Right atrium auricular region (tissue), 2 donors: Measurements from ENCODE around the gene PKP2. TPM values are rescaled to one million over a fixed set of nuclear protein-coding genes. Genes with fewer than 3 reads are reported as not detected.

Experiments used
- DNase-seq: peaks from one replicate; pipeline ENCODE4 v3.0.0-alpha.2; 2019; ENCODE audit warnings: low spot score
- H3K27ac ChIP-seq, 2 donors: fragments of 200-600 bp; sonication (generic); 1 replicate in 1 of 2; 2 replicates in 1 of 2; pipeline ENCODE4 v1.5.1; 2016 to 2019
- H3K27me3 ChIP-seq, 2 donors: fragments of 200-600 bp; sonication (generic); one replicate each; pipeline versions ENCODE4 v1.5.1 to v1.6.0; 2017 to 2019
- H3K36me3 ChIP-seq: fragments of 200-600 bp; sonication (generic); one replicate; pipeline ENCODE4 v1.5.1; 2016
- H3K4me1 ChIP-seq, 2 donors: fragments of 200-600 bp; sonication (generic); one replicate each; pipeline versions ENCODE4 v1.5.1 to v1.6.0; 2017 to 2019
- H3K4me3 ChIP-seq, 2 donors: fragments of 200-600 bp; sonication (generic); 1 replicate in 1 of 2; 2 replicates in 1 of 2; pipeline ENCODE4 v1.5.1; 2017 to 2019; ENCODE audit warnings: mild to moderate bottlenecking in 1 of 2, moderate library complexity in 1 of 2
- H3K9me3 ChIP-seq, 2 donors: fragments of 200-600 bp; sonication (generic); one replicate each; pipeline ENCODE4 v1.5.1; 2019
- CTCF ChIP-seq, 2 donors: fragments of 200-600 bp; sonication (generic); IDR thresholded peaks; one replicate each; pipeline ENCODE4 v1.5.1; 2019; ENCODE audit warnings: antibody characterized with exemption in 2 of 2
- total RNA-seq, 2 donors: library from RNA; depleted of rRNA; stranded (reverse); fragments of >200 nt; gene quantifications; one replicate each; pipeline ENCODE4 v1.1.0, GENCODE V29; 2016

Gene PKP2
- 100 to 1,000 TPM; 195 to 271 TPM for total RNA-seq

GRCh38 chr12:32896432-32897280 is at the start of gene PKP2:
Gene PKP2 (minus strand): TSS chr12:32896777. CDS start chr12:32896731, 46 bp downstream.
- H3K4me3 ChIP-seq = peak within 1 kb of the TSS; percentile 72 to 85
- H3K36me3 ChIP-seq = no peaks in the 10 kb centered on the region
- H3K9me3 ChIP-seq = no peaks in the 10 kb centered on the region
- TF ChIP-seq CTCF (IDR thresholded peaks at IDR 0.05) = no peak
- H3K27ac ChIP-seq = peak within 1 kb of the TSS; percentile 78 to 79
- H3K4me1 ChIP-seq = peaks cover 0 to 19% of the 10 kb centered on the region in 2 donors
- H3K27me3 ChIP-seq = no peaks in the 10 kb centered on the region
- no peak for DNase-seq

DNA sequence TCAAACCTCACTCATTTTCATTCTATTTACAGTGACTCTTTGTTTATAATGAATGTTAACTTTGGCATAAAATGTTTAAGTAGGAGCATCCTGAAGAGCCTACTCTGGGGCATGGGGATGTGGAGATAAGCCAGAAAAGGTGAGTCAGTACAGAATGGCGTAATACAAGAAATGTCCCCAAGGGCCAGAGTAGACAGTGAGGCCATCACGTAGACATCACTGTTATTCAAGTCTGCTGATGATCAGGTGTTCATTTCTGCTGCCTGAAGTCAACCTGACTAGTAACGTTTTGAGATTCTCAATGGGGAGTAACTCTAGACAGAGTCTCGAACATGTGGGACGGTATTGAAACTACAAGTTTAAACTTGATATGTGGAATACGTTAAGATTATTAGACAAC is 47.6 kb upstream of the PKP2 start:
- no peaks in the 10 kb centered on the region for H3K36me3 ChIP-seq
- no peak overlapping the region for H3K4me3 ChIP-seq
- H3K4me1 ChIP-seq = no peaks in the 10 kb centered on the region
- TF ChIP-seq CTCF (IDR thresholded peaks at IDR 0.05) = no peak
- no peaks in the 10 kb centered on the region for H3K9me3 ChIP-seq
- DNase-seq = no peak
- H3K27me3 ChIP-seq = no peaks in the 10 kb centered on the region
- no peak overlapping the region for H3K27ac ChIP-seq

DNA sequence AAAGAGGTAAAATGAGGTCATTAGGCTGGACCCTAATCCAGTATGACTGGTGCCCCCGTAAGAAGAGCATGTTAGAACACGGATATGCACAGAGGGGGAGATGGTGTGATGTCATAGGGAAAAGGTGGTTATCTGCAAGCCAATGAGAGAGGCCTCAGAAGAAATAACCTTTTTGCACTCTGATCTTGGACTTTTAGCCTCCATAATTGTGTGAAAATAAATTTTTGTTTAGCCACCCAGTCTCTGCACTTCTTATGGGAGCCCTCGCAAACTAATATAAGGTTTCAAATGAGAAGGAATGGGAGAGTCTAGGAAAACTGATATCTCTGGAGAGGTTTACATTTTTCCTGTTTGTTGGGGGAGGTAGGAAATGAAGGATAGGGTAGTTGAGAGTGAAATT is 43.2 kb upstream of the PKP2 start:
- H3K27ac ChIP-seq = no peak overlapping the region
- TF ChIP-seq CTCF (IDR thresholded peaks at IDR 0.05) = no peak
- H3K27me3 ChIP-seq = no peaks in the 10 kb centered on the region
- no peaks in the 10 kb centered on the region for H3K4me1 ChIP-seq
- H3K9me3 ChIP-seq = no peaks in the 10 kb centered on the region
- no peak for DNase-seq
- no peak overlapping the region for H3K4me3 ChIP-seq
- H3K36me3 ChIP-seq = no peaks in the 10 kb centered on the region

GRCh38 chr12:32926963-32927362 is 30.4 kb upstream of the PKP2 start:
- DNase-seq = no peak
- Histone ChIP-seq H3K27ac (no peak overlapping the region), H3K27me3 (no peaks in the 10 kb centered on the region), H3K36me3 (no peaks in the 10 kb centered on the region), H3K9me3 (no peaks in the 10 kb centered on the region), H3K4me3 (no peak overlapping the region), H3K4me1 (no peaks in the 10 kb centered on the region)
- no peak for TF ChIP-seq CTCF (IDR thresholded peaks at IDR 0.05)

DNA sequence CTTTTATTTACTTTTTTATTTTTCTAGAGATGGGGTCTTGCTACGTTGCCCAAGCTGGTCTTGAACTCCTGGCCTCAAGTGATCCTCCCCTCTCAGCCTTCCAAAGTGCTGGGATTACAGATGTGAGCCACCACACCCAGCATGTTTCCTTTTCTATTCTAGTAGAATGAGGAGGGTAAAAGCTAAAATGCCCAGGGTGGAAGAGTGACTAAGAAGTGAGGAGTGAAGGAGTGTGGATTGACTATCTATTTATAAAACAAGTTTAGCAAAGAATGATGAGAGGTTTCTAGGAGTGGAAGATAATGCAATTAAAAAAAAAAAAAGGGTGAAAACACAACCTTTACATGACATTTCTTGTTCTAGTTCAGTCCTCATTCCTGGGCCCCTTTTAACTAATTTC is 29.8 kb upstream of the PKP2 start:
- no peak overlapping the region for H3K27ac ChIP-seq
- H3K9me3 ChIP-seq = no peaks in the 10 kb centered on the region
- H3K4me3 ChIP-seq = no peak overlapping the region
- DNase-seq = no peak
- H3K4me1 ChIP-seq = no peaks in the 10 kb centered on the region
- H3K27me3 ChIP-seq = no peaks in the 10 kb centered on the region
- no peak for TF ChIP-seq CTCF (IDR thresholded peaks at IDR 0.05)
- H3K36me3 ChIP-seq = no peaks in the 10 kb centered on the region
